Measurements from ENCODE around the gene SIT1. TPM values are rescaled to one million over a fixed set of nuclear protein-coding genes. Genes with fewer than 3 reads are reported as not detected.

SIT1 gene
- polyA plus RNA-seq, 2 of the 4 experiments (the other 2 are of a cell fraction): not detected

GRCh38 chr9:35635730-35636129 is 15.0 kb downstream of the SIT1 start:
- Histone ChIP-seq H3K27ac (no peak overlapping the region), H3K4me3 (no peak overlapping the region), H3K4me2 (no peak overlapping the region), H3K9me3 (no peaks in the 10 kb centered on the region), H3K4me1 (no peaks in the 10 kb centered on the region)
- TF ChIP-seq RAD21 (conservative IDR thresholded peaks at IDR 0.05 in 1 of 2, IDR thresholded peaks at IDR 0.05 in 1 of 2): no peak
- TF ChIP-seq HOXB5 (CRISPR knock-in tag; IDR thresholded peaks at IDR 0.05): no peak
- TF ChIP-seq CBX2 (IDR thresholded peaks at IDR 0.05; ENCODE audit: borderline replicate concordance, low read depth): no peak
- no peak for TF ChIP-seq EHMT2 (IDR thresholded peaks at IDR 0.05; ENCODE audit: low read depth)
- no peak for TF ChIP-seq NFE2L2 (conservative IDR thresholded peaks at IDR 0.05; ENCODE audit: low read length)
- no peak for TF ChIP-seq PHF8 (IDR thresholded peaks at IDR 0.05; ENCODE audit: borderline replicate concordance, low read depth)
- TF ChIP-seq JUN (IDR thresholded peaks at IDR 0.05): no peak
- TF ChIP-seq EP300 (IDR thresholded peaks at IDR 0.05): no peak
- no peak for TF ChIP-seq MAFK (IDR thresholded peaks at IDR 0.05; ENCODE audit: partially characterized antibody)
- TF ChIP-seq, protein P1, sequence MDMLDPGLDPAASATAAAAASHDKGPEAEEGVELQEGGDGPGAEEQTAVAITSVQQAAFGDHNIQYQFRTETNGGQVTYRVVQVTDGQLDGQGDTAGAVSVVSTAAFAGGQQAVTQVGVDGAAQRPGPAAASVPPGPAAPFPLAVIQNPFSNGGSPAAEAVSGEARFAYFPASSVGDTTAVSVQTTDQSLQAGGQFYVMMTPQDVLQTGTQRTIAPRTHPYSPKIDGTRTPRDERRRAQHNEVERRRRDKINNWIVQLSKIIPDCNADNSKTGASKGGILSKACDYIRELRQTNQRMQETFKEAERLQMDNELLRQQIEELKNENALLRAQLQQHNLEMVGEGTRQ (IDR thresholded peaks at IDR 0.05): no peak
- no peak for TF ChIP-seq NR3C1 (IDR thresholded peaks at IDR 0.05)
- TF ChIP-seq ATOH8 (CRISPR knock-in tag; IDR thresholded peaks at IDR 0.05; ENCODE audit: low read depth): no peak
- no peak for TF ChIP-seq MYC (IDR thresholded peaks at IDR 0.05; ENCODE audit: borderline replicate concordance, low read length)
- no peak for TF ChIP-seq JUNB (IDR thresholded peaks at IDR 0.05)
- no peak for TF ChIP-seq CHD4 (IDR thresholded peaks at IDR 0.05; ENCODE audit: borderline replicate concordance)
- TF ChIP-seq EHF (CRISPR knock-in tag; IDR thresholded peaks at IDR 0.05): no peak
- TF ChIP-seq, protein P2, sequence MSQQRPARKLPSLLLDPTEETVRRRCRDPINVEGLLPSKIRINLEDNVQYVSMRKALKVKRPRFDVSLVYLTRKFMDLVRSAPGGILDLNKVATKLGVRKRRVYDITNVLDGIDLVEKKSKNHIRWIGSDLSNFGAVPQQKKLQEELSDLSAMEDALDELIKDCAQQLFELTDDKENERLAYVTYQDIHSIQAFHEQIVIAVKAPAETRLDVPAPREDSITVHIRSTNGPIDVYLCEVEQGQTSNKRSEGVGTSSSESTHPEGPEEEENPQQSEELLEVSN (IDR thresholded peaks at IDR 0.05; ENCODE audit: borderline replicate concordance, low read depth): no peak
- no peak for TF ChIP-seq HDAC2 (IDR thresholded peaks at IDR 0.05)
- no peak for TF ChIP-seq POLR2A (IDR thresholded peaks at IDR 0.05; ENCODE audit: low read length)
- ChIA-PET POLR2A (no interaction called here), CTCF (interaction anchor here (0.5 to 1.5 kb wide), 4 partner anchors 10 to 127 kb away, joined by 3 to 8 read pairs (median 4); no protein-coding TSS in a partner anchor)
- ATAC-seq (no peak), DNase-seq (ENCODE audit: low read depth in 1 of 2, low spot score in 1 of 2) (no peak), FAIRE-seq (no peak)

GRCh38 chr9:35629597-35629996 is 21.1 kb downstream of the SIT1 start:
- no peak overlapping the region for H3K27ac ChIP-seq
- ATAC-seq (no peak), FAIRE-seq (no peak), DNase-seq (ENCODE audit: low read depth in 1 of 2, low spot score in 1 of 2) (no peak)
- 79% methylated on average over 5 of the region's 5 CpGs for WGBS (ENCODE audit: missing lambda C conversion rate)
- H3K9me3 ChIP-seq: no peaks in the 10 kb centered on the region
- no peak for TF ChIP-seq TP53 (CRISPR knock-in tag; IDR thresholded peaks at IDR 0.05)
- TF ChIP-seq PHF8 (IDR thresholded peaks at IDR 0.05; ENCODE audit: borderline replicate concordance, low read depth): no peak
- no peak for TF ChIP-seq HES2 (IDR thresholded peaks at IDR 0.05)
- TF ChIP-seq, protein P3, sequence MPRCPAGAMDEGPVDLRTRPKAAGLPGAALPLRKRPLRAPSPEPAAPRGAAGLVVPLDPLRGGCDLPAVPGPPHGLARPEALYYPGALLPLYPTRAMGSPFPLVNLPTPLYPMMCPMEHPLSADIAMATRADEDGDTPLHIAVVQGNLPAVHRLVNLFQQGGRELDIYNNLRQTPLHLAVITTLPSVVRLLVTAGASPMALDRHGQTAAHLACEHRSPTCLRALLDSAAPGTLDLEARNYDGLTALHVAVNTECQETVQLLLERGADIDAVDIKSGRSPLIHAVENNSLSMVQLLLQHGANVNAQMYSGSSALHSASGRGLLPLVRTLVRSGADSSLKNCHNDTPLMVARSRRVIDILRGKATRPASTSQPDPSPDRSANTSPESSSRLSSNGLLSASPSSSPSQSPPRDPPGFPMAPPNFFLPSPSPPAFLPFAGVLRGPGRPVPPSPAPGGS (IDR thresholded peaks at IDR 0.05): no peak
- no peak overlapping the region for H3K4me2 ChIP-seq
- POLR2A ChIA-PET: interaction anchor here (1.0 kb wide), 1 partner anchor 14 kb away, joined by 5 read pairs; no protein-coding TSS in a partner anchor
- CTCF ChIA-PET: interaction anchor here (0.9 to 5.7 kb wide), 9 partner anchors 10 to 109 kb away, joined by 3 to 24 read pairs (median 4); no protein-coding TSS in a partner anchor
- no peaks in the 10 kb centered on the region for H3K4me1 ChIP-seq
- no peak overlapping the region for H3K4me3 ChIP-seq
